ENCODE measurements around the gene HSH2D. TPM values are rescaled to one million over a fixed set of nuclear protein-coding genes. Genes with fewer than 3 reads are reported as not detected.

Gene HSH2D
- total and polyA plus RNA-seq, 9 of the 15 experiments (the other 6 are each of a cell fraction or from before 2014, with no cell fraction given): 0.03 to 1.1 (median 0.35) TPM; not detected in 1

- 93% methylated on average over 3 of the region's 4 CpGs for WGBS (ENCODE audit: insufficient coverage, low coverage, missing lambda C conversion rate)
- POLR2A ChIA-PET: interaction anchor here (1.2 to 2.0 kb wide), 2 partner anchors 12 to 16 kb away, joined by 4 to 7 read pairs; no protein-coding TSS in a partner anchor
- intact Hi-C loops (cut with micrococcal nuclease) (no loop called here), in situ Hi-C loops (cut with MboI) (no loop called here)
- H2AFZ ChIP-seq (ENCODE audit: low read depth, low read length): no peak overlapping the region
- H3K36me3 ChIP-seq (ENCODE audit: control insufficient read depth, insufficient read depth, low read length): peaks cover 45% of the 10 kb centered on the region; the same call in 2 of the 3 replicates
- no peak overlapping the region for H3K4me2 ChIP-seq (ENCODE audit: insufficient read depth, low read length)
- H4K20me1 ChIP-seq (replicated peaks; ENCODE audit: control insufficient read depth, insufficient read depth, low read length): peaks cover 4% of the 10 kb centered on the region; the same call in 1 of the 2 replicates
- H3K27me3 ChIP-seq (ENCODE audit: control insufficient read depth in 2 of 2, insufficient read depth in 2 of 2, low read length in 2 of 2): no peaks in the 10 kb centered on the region
- H3K4me3 ChIP-seq: no peak overlapping the region
- no peak for ATAC-seq
- CTCF ChIA-PET (ENCODE audit: low intra/inter-chr PET ratio): no interaction called here
- H3K27ac ChIP-seq (ENCODE audit: extremely low read depth, low read depth, low read length): no peak overlapping the region
- no peak overlapping the region for H3K9ac ChIP-seq (ENCODE audit: insufficient read depth in 1 of 2, low read depth in 2 of 2, low read length in 2 of 2)
- BruUV-seq (replicated peaks): no TSS peak
- H3K4me1 ChIP-seq (replicated peaks in 1 of 2; ENCODE audit: control insufficient read depth in 2 of 2, insufficient read depth in 2 of 2, low read length in 2 of 2): peaks cover 0 to 5% of the 10 kb centered on the region in 2 experiments; a peak in 1 of 5 replicates
- TF ChIP-seq SRSF9 (IDR thresholded peaks at IDR 0.05; ENCODE audit: borderline replicate concordance, low read depth, low read length) (no peak), KLF6 (CRISPR knock-in tag; IDR thresholded peaks at IDR 0.05; ENCODE audit: borderline replicate concordance) (no peak), PTTG1 (tag; IDR thresholded peaks at IDR 0.05; ENCODE audit: low read depth) (no peak), DIDO1 (tag; IDR thresholded peaks at IDR 0.05; ENCODE audit: low read depth) (no peak), HDGF (IDR thresholded peaks at IDR 0.05) (no peak), SRF (CRISPR knock-in tag; IDR thresholded peaks at IDR 0.05) (no peak), GATAD2A (IDR thresholded peaks at IDR 0.05) (no peak), MITF (IDR thresholded peaks at IDR 0.05) (no peak), DACH1 (IDR thresholded peaks at IDR 0.05; ENCODE audit: partially characterized antibody) (no peak), SMARCB1 (IDR thresholded peaks at IDR 0.05; ENCODE audit: insufficient read length, low read depth) (no peak), NR1H2 (CRISPR knock-in tag; IDR thresholded peaks at IDR 0.05) (no peak), RBM25 (IDR thresholded peaks at IDR 0.05; ENCODE audit: low read depth, low read length, severe bottlenecking) (no peak), NFIX (CRISPR knock-in tag; IDR thresholded peaks at IDR 0.05; ENCODE audit: low read depth) (no peak), MTF1 (CRISPR knock-in tag; IDR thresholded peaks at IDR 0.05; ENCODE audit: borderline replicate concordance) (no peak)
- H3K79me2 ChIP-seq (ENCODE audit: control insufficient read depth, insufficient read depth, low read length): no peaks in the 10 kb centered on the region
- no peaks in the 10 kb centered on the region for H3K9me1 ChIP-seq (ENCODE audit: control insufficient read depth, insufficient read depth, low read length)
- no peak for DNase-seq (ENCODE audit: extremely low read depth in 1 of 4, low spot score in 3 of 4)
- no peaks in the 10 kb centered on the region for H3K9me3 ChIP-seq (replicated peaks; ENCODE audit: control insufficient read depth, insufficient read depth, low read depth, low read length)
- FAIRE-seq: no peak
Observed at GRCh38 chr19:16133818-16134217, 9.7 kb upstream of the HSH2D start.

All from K562 (cell line).